ENCODE measurements around the gene ATP13A1.
A peak's percentile ranks its signal among the peaks of the same experiment; 100 is the strongest.
"Not testable (repeated sequence)": the region's sequence is repeated elsewhere in the genome, so short reads cannot be mapped to it uniquely, and the experiment has no call there.

ATP13A1 gene

DNA sequence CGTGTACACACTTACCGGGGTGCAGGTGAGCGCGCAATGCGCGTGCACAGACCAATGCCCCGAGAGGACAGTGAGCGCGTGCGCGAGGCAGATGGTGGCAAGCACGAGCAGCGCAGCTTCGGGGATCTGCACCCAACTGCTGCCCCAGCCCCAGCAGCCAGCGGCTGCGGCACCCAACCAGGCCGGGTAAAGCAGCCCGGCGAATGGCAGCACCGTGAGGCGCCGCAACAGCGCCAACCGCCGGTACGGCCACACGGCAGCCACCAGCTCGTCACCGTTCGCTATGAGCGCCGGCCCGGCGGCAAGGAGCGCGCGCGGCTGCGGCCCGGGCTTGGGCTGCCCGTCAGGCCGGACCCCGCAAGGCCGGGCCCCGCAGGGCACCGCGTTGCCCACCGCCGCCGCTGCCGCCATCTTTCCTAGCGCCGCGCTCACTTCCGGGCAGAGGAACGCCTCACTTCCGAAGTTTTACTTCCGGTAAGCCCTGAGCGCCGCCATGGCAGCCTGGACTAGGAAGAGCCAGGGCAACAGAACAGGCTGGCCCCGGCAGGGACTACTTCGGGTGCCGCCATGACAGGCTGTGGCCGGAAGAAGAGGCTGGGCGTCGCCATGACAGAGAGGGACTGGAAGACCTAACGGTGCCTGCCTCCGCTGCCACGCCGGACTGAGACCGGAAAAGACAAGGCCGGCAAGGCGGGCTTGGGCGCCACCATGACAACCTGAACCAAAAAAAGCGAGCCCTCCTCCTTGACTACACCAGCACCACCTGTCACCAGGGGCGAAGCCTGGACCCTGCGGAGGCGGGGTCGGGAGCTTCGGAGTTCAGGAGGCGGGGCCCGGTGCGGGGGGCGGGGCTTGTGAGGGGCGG, at the start of gene ATP13A1:
ATP13A1 (minus strand) TSS at position 421 of the 865 bp plus-strand sequence; CDS start at position 411, 10 bp downstream.
- peak; percentile 98 for DNase-seq (ENCODE audit: low read depth)

DNA sequence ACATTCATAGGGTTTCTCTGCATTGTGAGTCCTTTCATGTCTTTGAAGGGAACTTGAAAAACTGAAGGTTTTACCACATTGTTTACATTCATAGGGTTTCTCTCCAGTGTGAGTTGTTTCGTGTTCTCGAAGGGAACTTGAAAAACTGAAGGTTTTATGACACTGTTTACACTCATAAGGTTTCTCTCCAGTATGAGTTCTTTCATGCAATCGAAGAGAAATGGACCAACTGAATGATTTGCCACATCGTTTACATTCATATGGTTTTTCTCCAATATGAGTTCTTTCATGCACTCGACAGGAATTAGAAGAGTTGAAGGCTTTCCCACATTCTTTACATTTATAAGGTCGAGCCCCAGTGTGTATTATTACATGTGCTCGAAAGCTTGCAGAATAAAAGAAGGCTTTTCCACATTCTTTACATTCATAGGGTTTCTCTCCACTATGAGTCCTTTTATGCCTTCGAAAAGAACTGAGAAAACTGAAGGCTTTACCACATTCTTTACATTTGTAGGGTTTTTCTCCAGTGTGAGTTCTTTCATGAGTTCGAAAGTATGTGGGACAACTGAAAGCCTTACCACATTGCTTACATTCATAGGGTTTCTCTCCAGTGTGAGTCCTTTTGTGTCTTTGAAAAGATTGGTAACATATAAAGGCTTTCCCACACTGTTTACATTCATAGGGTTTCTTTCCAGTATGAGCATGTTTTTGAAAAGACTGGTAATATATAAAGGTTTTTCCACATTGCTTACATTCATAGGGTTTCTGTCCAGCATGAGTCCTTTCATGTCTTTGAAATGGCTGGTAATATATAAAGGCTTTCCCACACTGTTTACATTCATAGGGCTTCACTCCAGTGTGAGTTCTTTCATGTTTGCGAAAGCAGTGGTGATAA, 48.7 kb upstream of the ATP13A1 start:
- DNase-seq (ENCODE audit: low read depth): no peak

DNA sequence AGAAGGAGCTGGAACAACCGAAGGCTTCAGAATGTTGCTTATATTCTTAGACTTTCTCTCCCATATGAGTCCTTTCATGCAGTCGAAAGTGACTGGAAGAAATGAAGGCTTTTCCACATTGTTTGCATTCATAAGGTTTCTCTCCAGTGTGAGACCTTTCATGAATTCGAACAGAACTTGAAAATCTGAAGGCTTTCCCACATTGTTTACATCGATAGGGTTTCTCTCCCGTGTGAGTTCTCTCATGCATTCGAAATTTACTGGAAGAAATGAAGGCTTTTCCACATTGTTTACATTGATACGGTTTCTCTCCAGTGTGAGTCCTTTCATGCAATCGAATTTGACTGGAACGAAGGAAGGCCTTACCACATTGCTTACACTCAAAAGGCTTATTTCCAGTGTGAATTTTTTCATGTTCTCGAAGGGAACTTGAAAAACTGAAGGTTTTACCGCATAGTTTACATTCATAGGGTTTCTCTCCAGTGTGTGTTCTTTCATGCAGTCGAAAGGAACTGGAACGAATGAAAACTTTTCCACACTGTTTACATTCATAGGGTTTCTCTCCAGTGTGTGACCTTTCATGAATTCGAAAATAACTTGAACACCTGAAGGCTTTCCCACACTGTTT, 47.9 kb upstream of the ATP13A1 start:
- DNase-seq (ENCODE audit: low read depth): no peak

DNA sequence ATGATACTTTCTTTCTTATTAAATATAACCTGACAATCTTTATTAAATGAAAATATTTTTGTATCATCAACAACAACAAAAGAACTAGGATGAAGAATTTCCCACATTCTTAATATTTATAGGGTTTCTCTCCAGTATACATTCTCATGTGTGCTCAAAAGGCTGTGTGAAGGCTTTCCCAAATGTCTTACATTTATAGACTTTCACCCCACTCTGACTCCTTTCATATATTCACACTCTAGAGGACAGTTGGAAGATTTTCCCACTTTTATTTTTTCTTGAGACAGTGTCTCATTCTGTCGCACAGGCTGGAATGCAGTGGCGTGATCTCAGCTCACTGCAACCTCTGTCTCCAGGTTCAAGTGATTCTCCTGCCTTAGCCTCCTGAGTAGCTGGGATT, 47.0 kb upstream of the ATP13A1 start:
- no peak for DNase-seq (ENCODE audit: low read depth)

DNA sequence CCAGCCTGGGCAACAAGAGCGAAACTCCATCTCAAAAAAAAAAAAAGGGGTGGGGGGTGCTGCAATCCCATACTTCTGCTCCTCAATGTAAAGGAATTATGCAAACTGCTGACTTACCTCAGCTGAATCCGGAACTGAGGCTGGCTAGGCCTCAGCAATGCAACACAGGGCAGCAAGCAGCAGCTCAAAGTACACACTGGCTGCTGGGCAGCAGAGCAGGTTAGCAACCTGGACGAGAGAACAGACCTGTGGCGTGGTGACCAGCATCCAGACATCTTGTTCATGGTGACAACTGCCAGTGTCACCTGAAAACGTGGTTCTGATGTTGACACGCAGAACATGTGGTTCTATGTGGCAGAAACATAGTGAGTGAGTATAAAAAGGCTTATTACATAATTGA, 41.4 kb upstream of the ATP13A1 start:
- no peak for DNase-seq (ENCODE audit: low read depth)

DNA sequence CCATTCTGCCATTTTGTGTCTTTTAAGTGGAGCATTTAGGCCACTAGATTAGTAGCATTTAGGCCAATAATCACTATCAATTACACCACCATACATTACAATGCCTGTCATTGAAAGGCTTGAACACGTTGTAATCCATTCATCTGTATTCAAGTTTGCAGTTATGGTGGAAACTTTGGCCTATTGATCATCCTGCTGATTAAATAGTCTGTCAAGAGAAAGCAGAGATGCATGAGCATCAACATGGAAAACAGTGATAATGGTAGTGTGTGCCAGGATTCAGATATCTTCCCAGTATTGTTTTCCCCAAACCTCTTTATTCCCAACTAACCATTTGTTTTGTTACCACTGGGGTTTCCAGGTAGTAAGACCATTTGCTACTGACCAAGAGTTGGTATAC, 37.0 kb upstream of the ATP13A1 start:
- not testable (repeated sequence) for DNase-seq (ENCODE audit: low read depth)

GRCh38 chr19:19697589-19697988, 34.1 kb upstream of the ATP13A1 start:
- DNase-seq (ENCODE audit: low read depth): no peak

GRCh38 chr19:19696386-19696785, 32.9 kb upstream of the ATP13A1 start:
- no peak for DNase-seq (ENCODE audit: low read depth)

DNA sequence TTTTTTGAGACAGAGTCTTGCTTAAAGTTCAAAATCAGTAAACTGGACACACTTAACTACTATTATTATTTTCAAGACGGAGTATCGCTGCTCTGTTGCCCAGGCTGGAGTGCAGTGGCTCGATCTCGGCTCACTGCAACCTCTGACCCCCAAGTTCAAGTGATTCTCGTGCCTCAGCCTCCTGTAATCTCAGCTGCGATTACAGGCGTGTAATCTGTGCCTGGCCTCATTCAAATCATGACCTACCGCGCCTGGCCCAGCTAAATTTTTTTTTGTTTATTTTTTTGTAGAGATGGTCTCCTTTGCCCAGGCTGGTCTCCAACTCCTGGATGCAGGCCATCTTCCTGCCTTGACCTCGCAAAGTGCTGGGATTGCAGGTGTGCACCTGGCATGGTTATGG, 28.2 kb upstream of the ATP13A1 start:
- DNase-seq (ENCODE audit: low read depth): no peak

- not testable (repeated sequence) for DNase-seq (ENCODE audit: low read depth)
These were observed 25.5 kb upstream of the ATP13A1 start for GRCh38 chr19:19689023-19689422.

- no peak for DNase-seq (ENCODE audit: low read depth)
These were observed 23.6 kb upstream of the ATP13A1 start for GRCh38 chr19:19687090-19687489.

DNA sequence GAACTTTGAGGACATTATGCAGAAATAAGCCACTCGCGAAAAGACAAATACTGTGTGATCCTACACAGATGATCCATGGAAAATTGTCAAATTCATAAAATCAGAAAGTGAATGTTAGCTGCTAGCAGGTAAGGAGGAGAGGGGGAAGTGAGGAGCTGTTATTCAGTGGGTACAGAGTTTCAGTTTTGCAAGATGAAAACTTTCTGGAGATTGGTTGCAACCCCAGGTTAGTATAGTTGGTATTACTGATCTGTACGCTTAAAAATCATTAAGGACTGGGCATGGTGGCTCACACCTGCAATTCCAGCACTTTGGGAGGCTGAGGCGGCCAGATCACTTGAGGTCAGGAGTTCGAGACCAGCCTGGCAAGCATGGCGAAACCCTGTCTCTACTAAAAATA, 23.1 kb upstream of the ATP13A1 start:
- no peak for DNase-seq (ENCODE audit: low read depth)

GRCh38 chr19:19686119-19686518, 22.6 kb upstream of the ATP13A1 start:
- not testable (repeated sequence) for DNase-seq (ENCODE audit: low read depth)

DNA sequence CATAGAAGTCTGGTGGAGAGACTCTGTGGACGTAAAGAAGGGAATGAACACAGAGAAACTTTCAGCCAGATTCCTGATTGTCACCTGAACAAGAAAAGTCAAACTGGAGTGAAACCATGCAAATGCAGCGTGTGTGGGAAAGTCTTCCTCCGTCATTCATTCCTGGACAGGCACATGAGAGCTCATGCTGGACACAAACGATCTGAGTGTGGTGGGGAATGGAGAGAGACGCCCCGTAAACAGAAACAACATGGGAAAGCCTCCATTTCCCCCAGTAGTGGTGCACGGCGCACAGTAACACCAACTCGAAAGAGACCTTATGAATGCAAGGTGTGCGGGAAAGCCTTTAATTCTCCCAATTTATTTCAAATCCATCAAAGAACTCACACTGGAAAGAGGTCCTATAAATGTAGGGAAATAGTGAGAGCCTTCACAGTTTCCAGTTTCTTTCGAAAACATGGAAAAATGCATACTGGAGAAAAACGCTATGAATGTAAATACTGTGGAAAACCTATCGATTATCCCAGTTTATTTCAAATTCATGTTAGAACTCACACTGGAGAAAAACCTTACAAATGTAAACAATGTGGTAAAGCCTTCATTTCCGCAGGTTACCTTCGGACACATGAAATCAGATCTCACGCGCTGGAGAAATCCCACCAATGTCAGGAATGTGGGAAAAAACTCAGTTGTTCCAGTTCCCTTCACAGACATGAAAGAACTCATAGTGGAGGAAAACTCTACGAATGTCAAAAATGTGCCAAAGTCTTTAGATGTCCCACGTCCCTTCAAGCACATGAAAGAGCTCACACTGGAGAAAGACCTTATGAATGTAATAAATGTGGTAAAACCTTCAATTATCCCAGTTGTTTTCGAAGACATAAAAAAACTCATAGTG, 15.9 kb upstream of the ATP13A1 start:
- no peak for DNase-seq (ENCODE audit: low read depth)

GRCh38 chr19:19677579-19677978, 14.1 kb upstream of the ATP13A1 start:
- no peak for DNase-seq (ENCODE audit: low read depth)

DNA sequence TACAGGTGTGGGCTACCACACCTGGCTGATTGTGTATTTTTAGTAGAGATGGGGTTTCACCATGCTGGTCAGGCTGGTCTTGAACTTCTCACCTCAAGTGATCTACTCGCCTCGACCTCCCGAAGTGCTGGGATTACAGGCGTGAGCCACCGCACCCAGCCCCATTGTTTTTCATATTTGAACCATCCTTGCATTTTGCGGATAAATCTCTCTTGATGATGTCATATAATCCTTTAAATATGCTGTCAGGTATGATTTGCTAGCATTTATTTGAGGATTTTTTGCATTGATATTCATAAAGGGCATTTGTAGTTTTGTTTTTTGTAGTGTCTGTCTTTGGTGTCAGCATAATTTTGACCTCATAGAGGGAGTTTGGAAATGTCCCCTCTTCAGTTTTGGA, 10.8 kb upstream of the ATP13A1 start:
- no peak for DNase-seq (ENCODE audit: low read depth)

- no peak for DNase-seq (ENCODE audit: low read depth)
These were observed 9.3 kb upstream of the ATP13A1 start for GRCh38 chr19:19672816-19673215.

- DNase-seq (ENCODE audit: low read depth): no peak
These were observed 6.6 kb upstream of the ATP13A1 start for GRCh38 chr19:19670070-19670551.

DNA sequence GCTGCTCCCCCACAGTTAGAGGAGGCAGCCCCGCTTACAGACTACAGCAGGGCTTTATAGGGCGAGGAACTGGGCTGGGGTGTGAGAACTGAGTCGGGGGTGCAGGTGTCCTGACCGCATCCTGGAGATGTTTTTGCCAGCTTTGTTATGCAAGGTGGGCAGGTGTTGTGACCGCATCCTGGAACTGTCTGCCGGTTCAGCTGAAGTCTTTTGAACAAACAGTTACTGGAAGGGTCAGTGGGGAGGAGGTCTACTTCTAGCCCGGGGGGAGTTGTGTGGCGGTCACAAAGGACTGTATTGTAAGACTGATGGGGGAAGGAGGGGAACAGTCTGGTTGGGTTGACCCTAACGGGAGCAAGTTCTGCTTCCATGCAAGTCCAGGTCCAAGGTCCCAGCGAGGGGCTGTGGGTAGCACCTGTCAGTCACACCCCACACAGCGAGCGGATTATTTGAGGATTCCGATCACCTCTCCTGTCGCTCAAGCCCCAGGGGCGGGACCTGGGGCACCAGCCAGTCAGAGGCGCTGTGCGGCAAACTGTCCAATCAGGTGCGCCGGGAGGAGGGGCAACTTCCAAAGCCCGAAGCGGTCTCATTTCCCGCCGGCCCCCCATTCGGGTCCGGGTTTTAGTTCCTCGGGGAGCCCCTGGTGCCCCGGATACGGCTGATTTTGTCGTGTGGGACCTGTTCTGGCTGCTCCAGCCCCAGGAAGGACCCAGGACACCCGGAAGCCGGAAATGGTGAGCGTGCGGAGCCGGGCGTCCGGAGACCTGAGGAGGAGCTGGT, 4.9 kb upstream of the ATP13A1 start, which contains the start of gene ZNF101:
ZNF101 (plus strand) TSS at position 610 of the 783 bp plus-strand sequence; CDS start at position 735, 125 bp downstream.
- peak; percentile 86 for DNase-seq (ENCODE audit: low read depth)

GRCh38 chr19:19665420-19665948, 2.0 kb upstream of the ATP13A1 start:
- DNase-seq (ENCODE audit: low read depth): not testable (repeated sequence)
